Fibroblast of villous mesenchyme (primary cell): ENCODE data around the gene RBBP5. TPM values are rescaled to one million over a fixed set of nuclear protein-coding genes. Genes with fewer than 3 reads are reported as not detected.

Source experiments
- DNase-seq: peaks from one replicate; pipeline ENCODE4 v3.0.0-alpha.2; 2010; ENCODE audit warnings: low read depth
- H3K4me3 ChIP-seq: 2 replicates; pipeline ENCODE4 v1.5.1; 2011; ENCODE audit warnings: low read depth, mild to moderate bottlenecking, low read length
- CTCF ChIP-seq: IDR thresholded peaks from 2 replicates; pipeline ENCODE4 v1.5.1; 2012; ENCODE audit warnings: low read depth, mild to moderate bottlenecking, low read length; ENCODE audit not compliant: insufficient read depth
- total RNA-seq: library from RNA; depleted of rRNA; stranded (reverse); fragments of >200 nt; gene quantifications from 2 replicates; pipeline ENCODE4 v1.2.3, GENCODE V29; 2012

The RBBP5 gene
- total RNA-seq, 1 donor = 22.5 TPM

DNA sequence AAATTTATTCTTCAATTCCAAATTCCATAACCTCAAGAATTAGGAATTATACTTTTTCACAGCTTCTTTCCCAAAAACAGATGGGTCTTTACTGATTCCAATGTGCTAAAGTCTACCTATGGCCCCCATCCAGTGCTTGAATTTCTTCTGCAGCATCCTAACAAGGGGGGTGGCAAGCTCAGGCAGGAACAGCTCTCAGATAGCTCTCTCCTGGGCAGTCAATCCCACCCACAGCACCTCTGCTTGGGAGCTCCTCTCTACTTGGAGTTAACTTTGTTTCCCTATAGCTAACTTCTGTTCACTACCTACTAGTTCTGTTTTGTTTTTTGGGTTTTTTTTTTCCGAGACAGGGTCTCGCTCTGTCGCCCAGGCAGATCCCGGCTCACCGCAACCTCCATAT, 12.1 kb downstream of the RBBP5 start:
- no peak overlapping the region for H3K4me3 ChIP-seq
- DNase-seq = no peak
- no peak for TF ChIP-seq CTCF

GRCh38 chr1:205109269-205109668, 12.5 kb downstream of the RBBP5 start:
- TF ChIP-seq CTCF = no peak
- H3K4me3 ChIP-seq = no peak overlapping the region
- no peak for DNase-seq

DNA sequence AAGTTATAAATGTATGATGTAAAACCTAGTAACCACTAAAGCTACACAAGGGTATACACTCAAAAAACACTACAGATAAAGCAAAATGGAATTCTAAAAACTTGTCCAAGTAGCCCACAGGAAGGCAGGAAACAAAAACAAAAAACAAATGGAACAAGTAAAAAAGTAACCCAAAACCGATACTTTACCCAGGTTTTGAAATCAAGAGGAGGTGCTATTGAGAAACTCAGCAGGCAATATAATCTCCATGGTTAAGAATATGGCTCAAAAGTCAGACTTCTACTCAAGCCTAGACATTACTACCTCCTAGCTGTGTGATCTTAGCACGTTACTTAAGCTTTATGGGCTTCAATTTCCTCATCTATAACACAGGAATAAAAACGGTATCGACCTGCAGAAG, 13.3 kb downstream of the RBBP5 start:
- no peak overlapping the region for H3K4me3 ChIP-seq
- TF ChIP-seq CTCF = no peak
- DNase-seq = peak; percentile 15

DNA sequence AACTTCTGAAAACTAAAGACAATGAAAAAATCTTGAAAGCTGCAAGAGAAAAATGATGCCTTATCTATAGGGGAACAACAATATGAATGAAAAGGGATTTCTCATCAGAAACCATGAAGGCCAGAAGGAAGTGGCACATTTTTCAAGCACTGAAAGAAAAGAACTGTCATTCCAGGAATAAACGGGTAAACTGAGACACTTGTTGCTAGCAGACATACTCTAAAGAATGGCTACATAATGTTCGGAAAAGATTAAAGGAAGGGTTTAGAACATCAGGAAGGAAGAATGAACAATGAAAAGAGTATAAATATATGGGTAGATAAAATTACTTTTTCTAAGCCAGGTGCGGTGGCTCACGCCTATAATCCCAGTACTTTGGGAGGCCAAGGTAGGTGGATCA, 14.5 kb downstream of the RBBP5 start:
- no peak overlapping the region for H3K4me3 ChIP-seq
- DNase-seq = no peak
- no peak for TF ChIP-seq CTCF

DNA sequence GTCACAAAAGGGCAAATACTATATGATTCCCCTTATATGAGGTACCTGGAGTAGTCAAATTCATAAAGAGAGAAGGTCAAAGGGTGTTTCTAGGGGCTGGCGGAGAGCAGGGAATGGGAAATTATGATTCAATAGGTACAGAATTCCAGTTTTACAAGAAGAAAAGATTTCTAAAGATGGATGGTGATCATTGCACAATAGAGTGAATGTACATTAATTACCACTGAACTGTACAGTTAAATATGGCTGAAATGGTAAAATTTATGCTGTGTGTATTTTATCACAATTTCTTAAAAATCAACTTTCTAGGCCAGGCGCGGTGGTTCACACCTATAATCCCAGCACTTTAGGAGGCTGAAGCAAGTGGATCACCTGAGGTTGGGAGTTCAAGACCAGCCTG, 19.4 kb downstream of the RBBP5 start:
- no peak for TF ChIP-seq CTCF
- no peak for DNase-seq
- no peak overlapping the region for H3K4me3 ChIP-seq

- no peak overlapping the region for H3K4me3 ChIP-seq
- no peak for DNase-seq
- TF ChIP-seq CTCF = no peak
Measured at GRCh38 chr1:205098242-205098641, 23.5 kb downstream of the RBBP5 start.

DNA sequence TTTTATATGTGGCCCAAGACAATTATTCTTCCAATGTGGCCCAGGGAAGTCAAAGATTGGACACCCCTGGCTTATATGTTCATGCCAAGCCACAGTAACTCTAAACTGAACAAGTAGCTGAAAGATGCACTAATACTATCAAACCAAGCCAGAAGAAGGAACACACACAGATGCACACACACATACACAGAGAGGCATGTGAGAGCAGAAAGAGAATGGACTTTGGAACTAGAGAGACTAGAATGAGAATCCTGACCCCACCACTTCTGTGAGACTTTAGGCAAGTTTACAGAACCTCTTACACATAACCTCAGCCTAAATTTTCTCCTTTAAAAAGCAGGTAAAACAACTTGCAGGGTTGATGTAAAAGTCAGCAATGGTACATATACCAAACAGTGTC, 26.4 kb downstream of the RBBP5 start:
- no peak for TF ChIP-seq CTCF
- no peak overlapping the region for H3K4me3 ChIP-seq
- no peak for DNase-seq
